NOMO-1 treated with dmso at 0.1 percent for 144 hours (cell line): ENCODE results near the gene PRAMEF27.
"Not testable (repeated sequence)": the region's sequence is repeated elsewhere in the genome, so short reads cannot be mapped to it uniquely, and the experiment has no call there.

Source experiments
- DNase-seq: peaks from one replicate; lab custom pipeline; 2025; ENCODE audit not compliant: unreplicated experiment; lab: John Stamatoyannopoulos, UW

The PRAMEF27 gene

GRCh38 chr1:13056475-13056874, at the start of gene PRAMEF27:
PRAMEF27 (minus strand) TSS chr1:13056575; CDS start chr1:13053659, 2,916 bp downstream.
- DNase-seq: not testable (repeated sequence)

GRCh38 chr1:13070474-13070873, 14.1 kb upstream of the PRAMEF27 start, which contains the start of gene PRAMEF25:
PRAMEF25 (plus strand) TSS chr1:13070774; CDS start chr1:13073694, 2,920 bp downstream.
- DNase-seq: not testable (repeated sequence)

DNA sequence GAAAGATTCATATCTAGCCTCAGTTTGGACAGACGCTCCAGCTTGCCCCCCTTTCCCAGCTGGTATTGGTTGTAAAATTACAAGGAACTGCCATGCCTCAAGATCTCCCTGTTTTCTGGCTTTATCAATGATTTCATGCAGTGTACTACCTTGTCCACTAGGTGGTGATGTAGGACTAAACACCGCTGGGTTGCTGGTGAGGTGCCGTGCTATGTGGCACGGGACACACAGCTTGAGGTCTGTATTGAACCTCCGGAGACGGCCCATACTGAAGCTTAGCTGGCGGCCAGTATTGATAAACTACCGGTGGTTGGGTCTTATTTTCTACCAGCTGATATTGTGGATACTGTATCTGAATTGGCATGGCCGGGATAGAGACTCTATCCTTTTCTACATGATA, 36.5 kb downstream of the PRAMEF27 start:
- not testable (repeated sequence) for DNase-seq

- not testable (repeated sequence) for DNase-seq
Observed at GRCh38 chr1:13011932-13012331, 44.4 kb downstream of the PRAMEF27 start.

DNA sequence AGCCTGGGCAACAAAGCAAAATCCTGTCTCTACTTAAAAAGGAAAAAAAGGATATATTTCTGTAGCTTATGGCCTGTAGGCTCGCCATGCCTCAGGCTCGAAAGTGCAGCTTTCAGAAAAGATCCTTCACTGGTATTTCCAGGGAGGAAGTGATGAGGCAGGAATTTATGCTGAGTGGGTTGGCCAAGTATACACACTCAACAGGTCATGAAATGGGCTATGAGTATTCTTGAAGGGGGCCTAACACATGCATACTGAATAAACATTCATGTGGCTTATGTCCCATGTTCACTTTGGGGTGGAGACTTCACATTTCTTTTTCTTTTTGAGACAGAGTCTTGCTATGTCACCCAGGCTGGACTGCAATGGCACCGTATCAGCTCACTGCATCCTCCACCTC, 47.0 kb downstream of the PRAMEF27 start:
- not testable (repeated sequence) for DNase-seq

GRCh38 chr1:13005732-13006131, 50.6 kb downstream of the PRAMEF27 start:
- not testable (repeated sequence) for DNase-seq
